Thoracic aorta (tissue), 2 donors: ENCODE results near the gene CCND2. TPM values are rescaled to one million over a fixed set of nuclear protein-coding genes. Genes with fewer than 3 reads are reported as not detected.

ENCODE experiments used
- ATAC-seq: fragments of 150-250 bp; one replicate; pipeline ENCODE4 v1.8.0; 2017; ENCODE audit warnings: low read depth; ENCODE audit not compliant: insufficient number of reproducible peaks, low FRiP score
- DNase-seq: peaks from one replicate; pipeline ENCODE4 v3.0.0-alpha.2; 2020; ENCODE audit warnings: low spot score
- H3K27ac ChIP-seq, 2 donors: fragments of 200-600 bp; sonication (generic); 1 replicate in 1 of 2; 2 replicates in 1 of 2; pipeline ENCODE4 v1.5.1; 2016; ENCODE audit warnings: mild to moderate bottlenecking in 2 of 2, moderate library complexity in 2 of 2
- H3K27me3 ChIP-seq: fragments of 200-600 bp; sonication (generic); replicated peaks from 2 replicates; pipeline ENCODE4 v1.6.0; 2016; ENCODE audit warnings: mild to moderate bottlenecking; ENCODE audit not compliant: insufficient read depth
- H3K36me3 ChIP-seq: fragments of 200-600 bp; sonication (generic); one replicate; pipeline ENCODE4 v1.5.1; 2016
- H3K4me1 ChIP-seq, 2 donors: fragments of 200-600 bp; sonication (generic); 1 replicate in 1 of 2; 2 replicates in 1 of 2; pipeline versions ENCODE4 v1.5.1 to v1.6.0; 2016; ENCODE audit warnings: low read depth in 2 of 2, mild to moderate bottlenecking in 1 of 2; ENCODE audit not compliant: control insufficient read depth in 1 of 2
- H3K4me3 ChIP-seq: fragments of 200-600 bp; sonication (generic); 2 replicates; pipeline ENCODE4 v1.5.1; 2016; ENCODE audit warnings: mild to moderate bottlenecking
- H3K9me3 ChIP-seq: fragments of 200-600 bp; sonication (generic); 2 replicates; pipeline ENCODE4 v1.5.1; 2016
- total RNA-seq, 2 donors: library from RNA; depleted of rRNA; stranded (reverse); fragments of >200 nt; gene quantifications; one replicate each; pipeline versions ENCODE4 v1.1.0 to v1.2.3, GENCODE V29; 2016
- TF ChIP-seq, protein P1 (sequence below): fragments of 200-600 bp; sonication (generic); IDR thresholded peaks from one replicate; pipeline ENCODE4 v1.5.1; 2019; ENCODE audit warnings: antibody characterized with exemption

Gene CCND2
- total RNA-seq, 2 donors from 2014 or later = 108 to 153 TPM

DNA sequence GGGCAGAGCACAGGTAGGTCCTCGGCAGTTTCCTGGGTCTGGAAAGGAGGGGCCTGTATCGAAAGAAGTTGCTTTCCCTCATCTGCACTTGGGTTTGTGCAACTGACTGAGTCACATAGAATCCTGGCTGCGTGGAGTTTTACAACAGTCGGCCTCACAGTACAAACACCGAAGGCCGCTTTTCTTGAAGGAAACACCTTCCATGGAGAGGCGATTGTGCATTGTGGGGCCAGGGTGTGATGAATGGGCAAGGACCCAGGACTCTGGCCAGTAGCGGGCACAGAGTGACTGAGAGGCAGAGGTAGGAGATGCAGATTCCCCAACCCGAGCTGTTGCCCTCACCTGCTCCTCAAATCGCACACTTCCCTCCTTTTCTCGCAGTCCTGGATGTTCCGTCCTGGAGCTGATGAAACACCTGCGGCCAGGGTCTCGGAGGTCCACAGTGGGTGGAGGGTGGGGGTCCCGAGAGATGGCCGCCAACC, 7.7 kb downstream of the CCND2 start:
- DNase-seq (no peak), ATAC-seq (no peak)
- no peak overlapping the region for H3K4me3 ChIP-seq
- no peaks in the 10 kb centered on the region for H3K9me3 ChIP-seq
- H3K27me3 ChIP-seq = no peaks in the 10 kb centered on the region
- peaks cover 31 to 65% of the 10 kb centered on the region in 2 donors for H3K4me1 ChIP-seq
- peaks cover 56% of the 10 kb centered on the region for H3K36me3 ChIP-seq
- TF ChIP-seq, protein P1, sequence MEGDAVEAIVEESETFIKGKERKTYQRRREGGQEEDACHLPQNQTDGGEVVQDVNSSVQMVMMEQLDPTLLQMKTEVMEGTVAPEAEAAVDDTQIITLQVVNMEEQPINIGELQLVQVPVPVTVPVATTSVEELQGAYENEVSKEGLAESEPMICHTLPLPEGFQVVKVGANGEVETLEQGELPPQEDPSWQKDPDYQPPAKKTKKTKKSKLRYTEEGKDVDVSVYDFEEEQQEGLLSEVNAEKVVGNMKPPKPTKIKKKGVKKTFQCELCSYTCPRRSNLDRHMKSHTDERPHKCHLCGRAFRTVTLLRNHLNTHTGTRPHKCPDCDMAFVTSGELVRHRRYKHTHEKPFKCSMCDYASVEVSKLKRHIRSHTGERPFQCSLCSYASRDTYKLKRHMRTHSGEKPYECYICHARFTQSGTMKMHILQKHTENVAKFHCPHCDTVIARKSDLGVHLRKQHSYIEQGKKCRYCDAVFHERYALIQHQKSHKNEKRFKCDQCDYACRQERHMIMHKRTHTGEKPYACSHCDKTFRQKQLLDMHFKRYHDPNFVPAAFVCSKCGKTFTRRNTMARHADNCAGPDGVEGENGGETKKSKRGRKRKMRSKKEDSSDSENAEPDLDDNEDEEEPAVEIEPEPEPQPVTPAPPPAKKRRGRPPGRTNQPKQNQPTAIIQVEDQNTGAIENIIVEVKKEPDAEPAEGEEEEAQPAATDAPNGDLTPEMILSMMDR = no peak
- H3K27ac ChIP-seq = peak overlapping the region in 1 of 2 donors; percentile 27

DNA sequence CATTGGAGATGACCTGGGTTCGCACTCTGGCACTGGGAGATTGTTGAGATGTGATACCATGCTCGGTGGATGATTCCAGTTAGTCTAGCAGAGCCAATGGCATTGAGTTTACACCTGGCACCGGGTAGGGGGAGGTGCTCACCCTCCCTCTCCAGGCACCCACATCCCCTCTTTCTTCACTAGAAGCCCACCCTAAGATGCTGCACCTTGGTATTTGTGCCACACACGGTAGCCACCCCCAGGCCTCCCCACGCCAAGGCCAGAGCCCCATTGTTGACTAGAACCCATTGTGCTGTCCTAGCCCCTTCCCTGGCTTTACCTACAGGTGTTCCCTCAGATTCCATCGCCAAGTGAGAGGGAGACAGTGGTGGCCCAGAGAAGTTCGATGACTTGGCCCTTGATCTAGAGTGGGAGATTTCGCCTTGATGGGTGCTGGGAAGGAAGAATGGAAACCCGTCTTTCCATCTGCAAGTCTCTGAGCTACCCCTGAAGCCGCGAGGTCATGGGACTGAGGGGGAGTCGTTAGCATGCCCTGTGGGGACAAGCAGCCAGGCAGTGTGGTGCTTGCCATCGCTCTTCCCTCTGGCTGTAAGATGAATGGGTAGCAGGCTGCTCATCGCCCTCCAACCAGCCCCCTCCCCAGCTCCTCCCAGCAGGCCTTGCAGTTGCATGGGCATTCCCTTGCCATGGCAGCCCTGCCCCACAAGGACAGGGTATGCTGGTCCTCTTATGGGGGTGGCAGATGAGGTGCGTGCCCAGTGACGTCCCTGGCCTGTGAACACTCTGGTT, 8.7 kb downstream of the CCND2 start:
- DNase-seq = no peak
- no peak overlapping the region for H3K27ac ChIP-seq
- H3K27me3 ChIP-seq = no peaks in the 10 kb centered on the region

DNA sequence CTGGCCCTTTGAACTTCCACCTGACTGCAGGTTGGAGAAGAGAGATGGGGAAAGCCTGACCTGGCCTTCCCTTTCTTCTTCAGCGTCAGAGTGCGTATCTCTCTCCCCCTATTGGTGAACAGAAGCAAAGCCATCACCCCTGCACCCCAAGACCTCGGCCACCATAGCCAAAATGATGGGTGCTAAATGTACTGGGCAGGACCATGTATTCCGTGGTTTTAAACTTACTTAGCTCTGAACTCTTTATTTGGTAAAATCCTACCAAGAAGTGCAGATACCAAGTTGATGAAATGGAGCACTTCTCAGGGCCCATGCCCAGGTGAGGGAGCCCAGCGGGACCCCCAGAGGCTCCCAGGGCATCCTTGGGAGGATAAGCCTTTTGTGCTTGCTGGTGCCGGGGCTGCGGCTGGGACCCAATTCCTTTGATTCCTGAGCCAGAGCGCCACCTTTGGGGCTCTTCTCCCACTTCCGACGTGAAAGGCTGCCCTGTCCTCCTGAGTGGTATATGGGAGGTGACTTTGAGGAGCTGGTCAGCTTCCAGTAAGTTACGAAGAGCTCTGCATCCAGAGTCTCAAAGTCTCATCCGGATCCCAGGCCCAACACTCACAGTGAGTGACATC, 9.4 kb downstream of the CCND2 start:
- TF ChIP-seq, protein P1 = no peak

More for the DNA sequence above, 8.7 kb downstream of the CCND2 start:
- TF ChIP-seq, protein P1 = no peak
- ATAC-seq = no peak
- Histone ChIP-seq H3K36me3 (peaks cover 56% of the 10 kb centered on the region), H3K4me3 (no peak overlapping the region), H3K9me3 (no peaks in the 10 kb centered on the region), H3K4me1 (peaks cover 27 to 65% of the 10 kb centered on the region in 2 donors)

DNA sequence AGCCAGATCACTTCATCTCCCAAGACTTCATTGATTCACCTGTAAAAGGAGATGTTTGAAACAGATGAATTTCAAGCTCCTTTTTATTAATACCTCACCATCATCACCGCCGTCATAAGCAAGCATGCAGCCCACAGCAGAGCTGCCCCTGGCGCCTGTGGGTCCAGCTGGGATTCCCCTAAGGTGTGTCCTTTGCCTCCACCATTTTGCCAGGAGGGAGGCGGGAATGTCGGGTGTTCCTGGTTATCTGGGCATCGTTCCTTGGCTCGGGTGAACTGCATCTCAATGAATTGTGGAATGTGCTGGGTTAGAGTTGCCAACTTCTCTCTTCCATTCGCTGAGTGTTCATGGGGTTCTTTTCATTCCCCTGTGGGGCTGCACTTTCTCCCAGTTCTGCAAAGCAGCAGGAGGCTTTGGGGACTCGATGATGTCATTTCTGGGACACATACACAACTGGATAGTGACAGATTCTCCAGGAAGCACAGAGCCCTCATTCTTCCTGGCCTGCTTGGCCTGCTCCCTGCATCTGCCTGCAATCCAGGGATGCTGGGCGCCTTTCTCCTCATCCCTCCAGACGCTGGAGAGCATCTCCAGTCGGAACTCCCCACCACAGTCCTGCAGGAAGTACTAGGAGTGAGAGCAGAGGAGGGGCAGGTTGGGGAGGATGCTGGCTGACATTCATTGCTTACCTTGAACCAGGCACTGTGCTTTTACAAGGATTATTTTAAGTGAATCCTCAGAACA, 10.1 kb downstream of the CCND2 start:
- DNase-seq (no peak), ATAC-seq (no peak)
- TF ChIP-seq, protein P1 = no peak
- no peak overlapping the region for H3K4me3 ChIP-seq
- no peaks in the 10 kb centered on the region for H3K27me3 ChIP-seq
- H3K36me3 ChIP-seq = peaks cover 54% of the 10 kb centered on the region
- H3K9me3 ChIP-seq = no peaks in the 10 kb centered on the region
- H3K4me1 ChIP-seq = peaks cover 25 to 65% of the 10 kb centered on the region in 2 donors
- H3K27ac ChIP-seq = no peak overlapping the region

More for the DNA sequence above, 9.4 kb downstream of the CCND2 start:
- DNase-seq (no peak), ATAC-seq (no peak)
- Histone ChIP-seq H3K9me3 (no peaks in the 10 kb centered on the region), H3K4me3 (no peak overlapping the region), H3K4me1 (peaks cover 23 to 65% of the 10 kb centered on the region in 2 donors), H3K27ac (no peak overlapping the region), H3K27me3 (no peaks in the 10 kb centered on the region), H3K36me3 (peaks cover 51% of the 10 kb centered on the region)

DNA sequence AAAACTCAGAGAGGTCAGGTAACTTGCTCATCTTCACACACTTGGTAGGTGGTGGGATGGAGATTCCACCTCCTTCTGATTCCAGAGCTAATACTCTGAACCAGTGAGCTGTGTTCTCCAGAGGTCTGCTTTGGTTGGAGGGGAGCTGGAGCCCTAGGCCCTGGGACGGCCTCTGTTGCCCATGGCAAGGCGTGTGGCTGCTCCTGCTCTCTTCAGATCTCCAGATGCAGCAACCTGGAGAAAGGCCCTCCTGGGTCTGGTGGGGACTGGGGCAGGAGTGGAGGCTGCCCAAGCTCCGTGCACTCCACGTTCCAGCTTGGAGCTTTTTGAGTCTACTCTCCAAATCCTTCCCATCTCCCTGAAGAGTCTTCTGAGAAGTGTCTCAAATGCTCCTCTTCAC, 10.7 kb downstream of the CCND2 start:
- H3K9me3 ChIP-seq = no peaks in the 10 kb centered on the region
- no peak for ATAC-seq
- H3K27ac ChIP-seq = no peak overlapping the region
- no peaks in the 10 kb centered on the region for H3K27me3 ChIP-seq
- no peak for DNase-seq
- H3K4me1 ChIP-seq = peaks cover 19 to 58% of the 10 kb centered on the region in 2 donors
- TF ChIP-seq, protein P1 = no peak
- H3K36me3 ChIP-seq = peaks cover 53% of the 10 kb centered on the region
- no peak overlapping the region for H3K4me3 ChIP-seq
